ENCODE data around the gene TANC1. TPM values are rescaled to one million over a fixed set of nuclear protein-coding genes. Genes with fewer than 3 reads are reported as not detected.

TANC1 gene
- total and polyA plus RNA-seq, 4 donors: 23.0 to 31.6 (median 25.0) TPM

DNA sequence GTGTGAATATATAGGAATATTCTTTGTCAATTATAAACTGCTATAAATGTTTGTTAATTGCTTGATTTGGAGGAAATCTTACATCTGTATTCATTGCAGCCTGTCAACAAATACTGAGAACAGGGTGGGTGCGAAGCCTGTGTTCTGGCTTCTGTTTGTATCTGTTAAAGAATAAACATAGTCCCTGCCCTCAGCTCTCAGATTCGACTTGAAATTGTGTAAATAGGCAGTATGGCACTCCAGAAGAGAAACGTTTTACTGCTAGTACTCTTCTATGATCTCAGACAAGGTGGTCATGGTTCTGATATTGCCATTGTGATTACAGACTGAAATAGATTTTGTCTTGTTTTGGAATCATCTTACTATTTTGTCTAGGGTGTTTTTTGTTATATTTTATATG is 92.1 kb downstream of the TANC1 start:
- WGBS (ENCODE audit: insufficient coverage): 90% methylated on average over 2 of the region's 3 CpGs
- Histone ChIP-seq H3K4me3 (ENCODE audit: low read depth, low read length) (no peak overlapping the region), H3K36me3 (ENCODE audit: control insufficient read depth, insufficient read depth, low read length) (no peaks in the 10 kb centered on the region), H3K27me3 (ENCODE audit: control insufficient read depth, insufficient read depth, low read length) (no peaks in the 10 kb centered on the region), H3K4me1 (ENCODE audit: control insufficient read depth, insufficient read depth, low read length) (peaks cover 6% of the 10 kb centered on the region), H3K27ac (ENCODE audit: low read depth, low read length) (no peak overlapping the region), H3K9me3 (ENCODE audit: control insufficient read depth, insufficient read depth, low read length) (no peaks in the 10 kb centered on the region)
- DNase-seq (ENCODE audit: low read depth in 4 of 6, low spot score in 6 of 6): no peak

GRCh38 chr2:159063677-159064076 is 95.2 kb downstream of the TANC1 start:
- no peaks in the 10 kb centered on the region for H3K36me3 ChIP-seq (ENCODE audit: control insufficient read depth, insufficient read depth, low read length)
- peaks cover 10% of the 10 kb centered on the region for H3K4me1 ChIP-seq (ENCODE audit: control insufficient read depth, insufficient read depth, low read length)
- no peak overlapping the region for H3K27ac ChIP-seq (ENCODE audit: low read depth, low read length)
- H3K9me3 ChIP-seq (ENCODE audit: control insufficient read depth, insufficient read depth, low read length): no peaks in the 10 kb centered on the region
- WGBS (ENCODE audit: insufficient coverage): 100% methylated on average over 2 of the region's 4 CpGs
- H3K27me3 ChIP-seq (ENCODE audit: control insufficient read depth, insufficient read depth, low read length): no peaks in the 10 kb centered on the region
- no peak overlapping the region for H3K4me3 ChIP-seq (ENCODE audit: low read depth, low read length)
- no peak for DNase-seq (ENCODE audit: low read depth in 4 of 6, low spot score in 6 of 6)

- Histone ChIP-seq H3K36me3 (ENCODE audit: control insufficient read depth, insufficient read depth, low read length) (no peaks in the 10 kb centered on the region), H3K27ac (ENCODE audit: low read depth, low read length) (no peak overlapping the region), H3K4me3 (ENCODE audit: low read depth, low read length) (no peak overlapping the region), H3K27me3 (ENCODE audit: control insufficient read depth, insufficient read depth, low read length) (no peaks in the 10 kb centered on the region), H3K9me3 (ENCODE audit: control insufficient read depth, insufficient read depth, low read length) (no peaks in the 10 kb centered on the region), H3K4me1 (ENCODE audit: control insufficient read depth, insufficient read depth, low read length) (peaks cover 10% of the 10 kb centered on the region)
- no CpG with 5 or more reads among the region's 5 CpGs for WGBS (ENCODE audit: insufficient coverage)
- no peak for DNase-seq (ENCODE audit: low read depth in 4 of 6, low spot score in 6 of 6)
Measured at GRCh38 chr2:159064446-159065301, 96.2 kb downstream of the TANC1 start.

DNA sequence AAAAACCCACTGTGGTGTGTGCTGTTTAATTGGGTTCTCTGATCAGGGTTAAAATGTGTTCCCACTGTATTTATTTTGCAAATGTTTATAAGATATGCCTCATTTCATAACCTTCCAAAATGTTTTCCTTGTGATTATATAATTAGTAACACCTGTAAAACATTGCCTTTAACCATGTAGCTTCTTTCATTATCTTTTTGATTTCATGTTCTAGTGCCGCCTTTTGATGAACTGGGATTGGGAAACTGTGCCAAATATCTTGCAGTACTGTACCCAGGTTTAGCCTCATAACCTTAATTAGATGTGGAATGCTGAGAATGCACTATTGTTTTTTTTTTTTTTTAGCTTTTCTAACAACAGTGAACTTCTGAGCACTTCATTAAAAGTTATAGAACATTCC is 96.9 kb downstream of the TANC1 start:
- no peak overlapping the region for H3K27ac ChIP-seq (ENCODE audit: low read depth, low read length)

DNA sequence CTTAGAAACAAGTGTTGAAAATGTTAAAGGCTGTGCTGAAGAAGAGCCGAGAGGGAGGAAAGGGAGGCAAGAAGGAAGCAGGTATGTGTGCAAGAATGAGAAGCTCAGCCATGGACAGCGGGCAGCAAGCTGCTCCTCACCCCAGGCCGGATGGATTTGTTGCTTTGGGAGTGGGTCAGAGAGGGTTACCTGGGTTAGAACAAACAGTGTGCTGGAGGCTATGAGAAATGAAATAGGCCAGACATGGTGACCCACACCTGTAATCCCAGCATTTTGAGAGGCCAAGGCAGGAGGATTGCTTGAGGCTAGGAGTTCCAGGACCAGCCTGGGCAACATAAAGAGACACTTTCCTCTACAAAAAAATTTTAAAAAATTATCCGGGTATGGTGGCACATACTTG is 97.5 kb downstream of the TANC1 start:
- WGBS (ENCODE audit: insufficient coverage): 91% methylated on average over 4 of the region's 4 CpGs
- H3K36me3 ChIP-seq (ENCODE audit: control insufficient read depth, insufficient read depth, low read length): no peaks in the 10 kb centered on the region
- H3K27me3 ChIP-seq (ENCODE audit: control insufficient read depth, insufficient read depth, low read length): no peaks in the 10 kb centered on the region
- peaks cover 10% of the 10 kb centered on the region for H3K4me1 ChIP-seq (ENCODE audit: control insufficient read depth, insufficient read depth, low read length)
- no peak overlapping the region for H3K27ac ChIP-seq (ENCODE audit: low read depth, low read length)
- no peak for DNase-seq (ENCODE audit: low read depth in 4 of 6, low spot score in 6 of 6)
- no peak overlapping the region for H3K4me3 ChIP-seq (ENCODE audit: low read depth, low read length)
- H3K9me3 ChIP-seq (ENCODE audit: control insufficient read depth, insufficient read depth, low read length): no peaks in the 10 kb centered on the region

More for the DNA sequence above, 96.9 kb downstream of the TANC1 start:
- Histone ChIP-seq H3K4me1 (ENCODE audit: control insufficient read depth, insufficient read depth, low read length) (peaks cover 10% of the 10 kb centered on the region), H3K36me3 (ENCODE audit: control insufficient read depth, insufficient read depth, low read length) (no peaks in the 10 kb centered on the region), H3K27me3 (ENCODE audit: control insufficient read depth, insufficient read depth, low read length) (no peaks in the 10 kb centered on the region), H3K9me3 (ENCODE audit: control insufficient read depth, insufficient read depth, low read length) (no peaks in the 10 kb centered on the region), H3K4me3 (ENCODE audit: low read depth, low read length) (no peak overlapping the region)
- no peak for DNase-seq (ENCODE audit: low read depth in 4 of 6, low spot score in 6 of 6)
- WGBS (ENCODE audit: insufficient coverage): no CpG with 5 or more reads among the region's 1 CpG

- H3K36me3 ChIP-seq (ENCODE audit: control insufficient read depth, insufficient read depth, low read length): no peaks in the 10 kb centered on the region
- no peak overlapping the region for H3K4me3 ChIP-seq (ENCODE audit: low read depth, low read length)
- DNase-seq (ENCODE audit: low read depth in 4 of 6, low spot score in 6 of 6): no peak
- H3K27me3 ChIP-seq (ENCODE audit: control insufficient read depth, insufficient read depth, low read length): no peaks in the 10 kb centered on the region
- no peak overlapping the region for H3K27ac ChIP-seq (ENCODE audit: low read depth, low read length)
- WGBS (ENCODE audit: insufficient coverage): no CpG with 5 or more reads among the region's 1 CpG
- peaks cover 10% of the 10 kb centered on the region for H3K4me1 ChIP-seq (ENCODE audit: control insufficient read depth, insufficient read depth, low read length)
- H3K9me3 ChIP-seq (ENCODE audit: control insufficient read depth, insufficient read depth, low read length): no peaks in the 10 kb centered on the region
Measured at GRCh38 chr2:159066541-159067156, 98.2 kb downstream of the TANC1 start.

- H3K4me3 ChIP-seq (ENCODE audit: low read depth, low read length): no peak overlapping the region
- no peak for DNase-seq (ENCODE audit: low read depth in 4 of 6, low spot score in 6 of 6)
- no peaks in the 10 kb centered on the region for H3K9me3 ChIP-seq (ENCODE audit: control insufficient read depth, insufficient read depth, low read length)
- H3K36me3 ChIP-seq (ENCODE audit: control insufficient read depth, insufficient read depth, low read length): no peaks in the 10 kb centered on the region
- H3K27ac ChIP-seq (ENCODE audit: low read depth, low read length): no peak overlapping the region
- WGBS (ENCODE audit: insufficient coverage): no CpG with 5 or more reads among the region's 1 CpG
- no peaks in the 10 kb centered on the region for H3K27me3 ChIP-seq (ENCODE audit: control insufficient read depth, insufficient read depth, low read length)
- peaks cover 10% of the 10 kb centered on the region for H3K4me1 ChIP-seq (ENCODE audit: control insufficient read depth, insufficient read depth, low read length)
Measured at GRCh38 chr2:159067971-159068370, 99.5 kb downstream of the TANC1 start.

DNA sequence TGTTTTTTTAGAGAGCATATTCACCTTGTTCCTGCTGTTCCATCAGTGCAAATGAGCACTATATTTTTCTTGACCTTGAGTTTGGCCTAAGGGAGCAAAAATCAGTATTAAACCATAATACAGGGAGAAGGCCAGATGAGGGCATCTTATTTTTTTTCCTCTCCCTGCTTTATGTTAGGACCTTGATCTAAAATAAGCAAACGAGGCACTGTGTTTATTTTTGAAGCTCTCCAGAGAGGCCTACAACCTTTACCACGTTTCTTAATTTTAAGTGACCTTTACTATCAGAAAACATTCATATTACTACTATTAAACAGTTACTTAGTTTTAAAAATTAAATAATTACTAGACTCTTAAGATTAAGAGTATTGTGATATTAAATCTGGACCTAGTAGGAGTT is 100.8 kb downstream of the TANC1 start:
- no peak overlapping the region for H3K27ac ChIP-seq (ENCODE audit: low read depth, low read length)
- no peaks in the 10 kb centered on the region for H3K9me3 ChIP-seq (ENCODE audit: control insufficient read depth, insufficient read depth, low read length)
- DNase-seq (ENCODE audit: low read depth in 4 of 6, low spot score in 6 of 6): no peak
- no CpG with 5 or more reads among the region's 2 CpGs for WGBS (ENCODE audit: insufficient coverage)
- H3K4me1 ChIP-seq (ENCODE audit: control insufficient read depth, insufficient read depth, low read length): peaks cover 9% of the 10 kb centered on the region
- H3K27me3 ChIP-seq (ENCODE audit: control insufficient read depth, insufficient read depth, low read length): no peaks in the 10 kb centered on the region
- H3K36me3 ChIP-seq (ENCODE audit: control insufficient read depth, insufficient read depth, low read length): no peaks in the 10 kb centered on the region
- H3K4me3 ChIP-seq (ENCODE audit: low read depth, low read length): no peak overlapping the region

GRCh38 chr2:159070235-159070634 is 101.8 kb downstream of the TANC1 start:
- peaks cover 3% of the 10 kb centered on the region for H3K4me1 ChIP-seq (ENCODE audit: control insufficient read depth, insufficient read depth, low read length)
- no peaks in the 10 kb centered on the region for H3K9me3 ChIP-seq (ENCODE audit: control insufficient read depth, insufficient read depth, low read length)
- no peak overlapping the region for H3K4me3 ChIP-seq (ENCODE audit: low read depth, low read length)
- no peak overlapping the region for H3K27ac ChIP-seq (ENCODE audit: low read depth, low read length)
- no peaks in the 10 kb centered on the region for H3K27me3 ChIP-seq (ENCODE audit: control insufficient read depth, insufficient read depth, low read length)
- no CpG with 5 or more reads among the region's 2 CpGs for WGBS (ENCODE audit: insufficient coverage)
- DNase-seq (ENCODE audit: low read depth in 4 of 6, low spot score in 6 of 6): no peak
- no peaks in the 10 kb centered on the region for H3K36me3 ChIP-seq (ENCODE audit: control insufficient read depth, insufficient read depth, low read length)
